Midbrain (tissue), 1 donor: ENCODE results near the gene ADARB2.

ENCODE experiments used
- DNase-seq: peaks from one replicate; lab custom pipeline; 2025; lab: John Stamatoyannopoulos, UW

The ADARB2 gene

DNA sequence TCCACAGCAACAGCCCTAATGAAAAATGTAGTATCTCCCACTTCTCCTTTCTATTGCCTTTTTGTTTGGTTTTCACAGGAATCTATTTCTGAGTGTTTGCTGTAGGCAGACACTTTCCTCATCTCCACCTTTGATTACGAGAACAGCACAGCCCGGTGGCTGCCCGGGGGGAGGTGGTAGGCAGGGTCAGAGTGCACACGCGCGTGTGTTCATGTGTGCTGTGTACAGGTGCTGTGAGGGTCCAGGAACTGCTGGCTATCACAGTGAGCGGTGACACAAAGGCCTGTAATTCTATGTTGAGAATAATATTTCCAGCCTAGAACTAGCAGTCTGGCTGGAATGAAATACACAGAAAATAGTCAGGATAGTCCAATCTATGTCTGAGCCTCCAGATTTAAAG is 212.8 kb downstream of the ADARB2 start:
- DNase-seq: no peak

DNA sequence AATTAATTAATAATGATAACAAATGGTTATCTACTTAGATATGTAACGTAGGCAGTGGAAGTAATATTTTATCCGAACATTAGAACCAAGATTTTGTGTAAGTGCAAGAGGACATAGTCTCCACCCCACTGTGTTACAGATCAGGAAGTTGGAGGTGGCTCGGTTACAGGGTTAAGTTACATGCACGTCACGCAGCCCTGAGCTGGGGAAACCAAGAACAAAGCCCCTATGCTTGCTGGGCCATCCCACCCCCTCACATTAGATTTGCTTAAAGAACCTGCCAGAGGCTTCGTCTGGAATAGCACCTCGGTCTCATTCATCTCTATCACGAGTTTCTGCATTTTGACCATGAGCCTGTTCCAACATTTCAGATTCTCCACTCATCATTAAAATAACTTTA is 214.1 kb downstream of the ADARB2 start:
- no peak for DNase-seq

DNA sequence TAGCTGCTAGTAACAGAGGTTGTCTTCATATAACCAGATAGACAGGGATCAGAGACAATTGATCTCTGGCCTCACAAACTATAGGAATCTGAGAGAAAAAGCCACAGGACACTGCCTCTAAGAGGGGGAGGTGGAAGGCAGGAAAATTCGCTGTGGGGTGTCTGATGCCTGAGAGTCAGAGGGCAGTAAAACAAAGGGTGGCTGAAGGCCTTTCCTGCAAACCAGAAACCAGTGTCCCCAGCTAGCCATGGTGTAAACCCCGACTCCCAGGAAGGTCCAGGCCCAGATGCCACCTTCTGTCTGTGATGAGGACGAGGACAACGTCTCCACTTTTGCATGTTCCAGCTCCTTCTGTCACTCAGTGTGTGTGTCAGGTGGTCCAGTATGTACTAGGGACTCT is 215.1 kb downstream of the ADARB2 start:
- DNase-seq: no peak

DNA sequence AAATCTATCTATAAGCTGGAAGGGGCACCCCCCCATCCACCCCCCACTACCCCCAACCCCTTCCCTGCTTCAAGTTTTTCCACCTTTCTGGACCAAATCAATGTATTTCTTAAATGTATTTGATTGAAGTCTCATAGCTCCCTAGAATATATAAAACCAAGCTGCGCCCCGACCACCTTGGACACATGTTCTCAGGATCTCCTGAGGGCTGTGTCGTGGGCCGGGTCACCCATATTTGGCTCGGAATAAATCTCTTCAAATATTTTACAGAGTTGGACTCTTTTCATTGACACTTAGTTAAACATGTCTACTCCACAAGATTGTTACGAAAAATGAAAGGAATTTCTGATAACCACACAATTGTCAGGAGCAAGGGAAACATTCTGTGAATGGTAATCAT is 215.6 kb downstream of the ADARB2 start:
- DNase-seq: no peak

DNA sequence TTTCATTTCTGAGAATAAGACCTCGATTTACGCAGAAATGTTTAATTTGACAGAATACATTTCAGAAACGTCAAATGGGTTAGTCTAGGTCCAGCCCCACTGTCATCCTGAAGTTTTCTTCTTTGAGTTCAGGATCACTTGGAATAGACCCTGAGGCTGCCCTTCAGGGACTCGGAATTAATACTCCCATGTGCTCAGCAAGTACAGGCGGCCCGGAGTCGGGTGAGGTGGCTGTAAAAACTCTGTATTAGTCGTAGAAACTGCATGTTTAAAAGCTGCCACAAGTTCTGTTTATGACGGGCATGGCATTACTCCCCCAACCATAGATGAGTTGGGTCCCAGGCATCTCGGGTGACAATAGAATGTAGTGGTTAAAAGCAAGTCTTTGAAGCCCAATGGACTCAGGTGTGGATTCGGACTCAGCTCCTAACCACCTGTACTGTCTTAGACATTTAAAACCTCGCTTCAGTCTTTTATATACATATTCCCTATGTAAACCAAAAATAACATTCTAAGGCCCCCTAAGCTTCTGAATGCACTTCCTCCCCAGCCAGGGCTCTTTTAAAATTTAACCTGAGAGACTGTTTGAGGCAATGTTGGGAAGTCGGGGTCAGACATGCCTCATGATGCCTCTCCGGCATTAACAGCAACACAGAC is 216.3 kb downstream of the ADARB2 start:
- DNase-seq: no peak

DNA sequence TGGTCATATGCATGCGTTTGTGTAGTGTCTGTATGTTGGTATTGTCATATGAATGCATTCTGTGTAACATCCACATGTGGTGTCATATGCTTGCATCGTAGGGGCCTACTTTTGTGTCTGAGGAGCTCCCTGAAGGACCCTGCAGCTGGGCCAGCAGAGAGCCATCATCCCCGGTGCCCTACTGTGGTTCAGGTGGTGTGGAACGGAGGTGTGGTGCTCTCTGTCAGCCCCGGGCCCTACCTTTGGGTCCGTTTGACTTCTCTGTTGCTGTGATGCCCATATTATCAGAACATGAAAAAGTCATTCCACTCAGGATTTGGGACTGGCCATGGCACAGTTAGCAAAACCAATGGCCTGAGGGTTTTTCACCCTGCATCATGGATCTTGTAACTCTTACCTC is 217.9 kb downstream of the ADARB2 start:
- DNase-seq: no peak

DNA sequence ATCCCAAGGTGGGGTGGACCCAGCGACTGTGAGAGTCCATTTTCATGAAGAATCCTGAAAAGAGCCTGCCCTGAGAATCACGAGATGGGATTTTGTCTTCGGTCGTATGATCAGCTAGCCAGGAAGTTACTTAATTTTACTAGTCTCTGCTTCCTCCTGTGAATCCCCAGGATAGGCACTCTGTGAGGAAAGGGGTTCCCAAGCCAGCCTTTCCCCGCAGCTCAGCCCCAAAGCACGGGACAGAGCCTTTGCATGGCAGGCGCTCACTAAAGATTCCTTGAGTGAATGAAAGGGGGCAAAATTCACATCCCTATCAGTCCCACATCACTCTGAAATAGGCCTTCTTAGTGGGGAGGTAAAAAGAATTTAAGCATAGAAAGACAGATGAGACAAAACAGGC is 219.6 kb downstream of the ADARB2 start:
- DNase-seq: no peak

DNA sequence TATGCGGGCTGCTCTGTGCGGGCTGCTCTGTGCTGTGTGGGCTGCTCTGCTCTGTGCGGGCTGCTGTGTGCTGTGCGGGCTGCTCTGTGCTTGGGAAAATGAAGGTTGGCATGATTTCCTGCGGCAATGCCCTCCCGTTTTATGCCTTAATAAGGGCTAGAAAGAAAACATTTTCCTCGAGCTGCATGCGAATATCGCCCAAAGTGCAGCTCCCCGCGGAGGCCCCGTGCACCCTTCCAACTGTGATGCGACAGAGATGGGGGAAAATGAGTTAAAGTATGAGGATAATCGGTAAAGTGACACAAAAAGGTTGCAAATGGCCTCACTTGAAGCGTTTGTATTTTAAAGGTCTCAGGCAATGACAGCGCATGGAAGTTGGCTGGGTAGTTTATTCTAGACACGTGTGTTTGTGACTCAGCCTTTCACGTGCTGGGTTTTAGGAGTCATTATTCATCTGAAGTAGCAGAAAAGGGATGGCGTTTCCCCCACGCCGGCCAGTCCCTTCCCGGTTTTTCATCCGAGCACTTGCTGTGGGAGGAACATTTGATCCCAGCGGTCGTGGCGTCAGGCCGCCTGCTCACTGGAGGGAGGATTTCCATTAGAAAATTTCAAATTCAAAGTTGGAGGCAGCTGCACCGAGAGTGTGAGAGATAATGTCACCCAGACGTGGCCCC is 220.7 kb downstream of the ADARB2 start:
- DNase-seq: no peak

DNA sequence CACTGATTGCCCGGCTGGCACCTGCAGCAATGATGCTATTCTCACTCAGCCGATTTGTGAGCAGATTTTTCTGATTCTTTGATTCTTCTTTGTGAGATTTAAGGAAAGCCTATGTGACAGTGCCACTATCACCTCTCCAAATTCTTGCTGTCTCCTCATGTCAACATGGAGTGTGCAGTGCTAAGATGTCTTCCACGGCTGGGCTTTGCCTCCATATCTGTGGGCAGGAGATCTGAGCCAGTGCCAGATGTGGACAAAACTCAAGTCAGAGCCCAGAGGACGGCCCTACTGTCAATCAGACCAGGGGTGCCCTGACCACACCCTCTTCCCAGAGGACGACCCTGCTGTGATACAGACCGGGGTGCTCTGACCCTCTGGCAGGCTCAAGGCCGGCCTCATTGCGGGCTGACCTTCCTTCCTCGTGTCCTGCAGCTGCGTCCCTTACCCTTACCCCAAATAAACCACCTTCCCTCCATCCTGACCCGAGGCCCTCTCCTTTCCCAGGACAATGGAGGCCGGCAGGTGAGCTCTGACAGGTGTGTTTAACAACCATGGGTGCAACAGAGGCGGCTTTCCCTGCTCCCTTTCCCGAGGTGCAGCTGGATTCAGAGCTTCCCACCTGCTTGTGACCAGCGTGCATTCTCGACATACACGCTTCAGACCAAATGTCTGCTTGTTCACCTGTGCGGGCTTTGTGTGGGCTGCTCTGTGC is 221.4 kb downstream of the ADARB2 start:
- DNase-seq: no peak

DNA sequence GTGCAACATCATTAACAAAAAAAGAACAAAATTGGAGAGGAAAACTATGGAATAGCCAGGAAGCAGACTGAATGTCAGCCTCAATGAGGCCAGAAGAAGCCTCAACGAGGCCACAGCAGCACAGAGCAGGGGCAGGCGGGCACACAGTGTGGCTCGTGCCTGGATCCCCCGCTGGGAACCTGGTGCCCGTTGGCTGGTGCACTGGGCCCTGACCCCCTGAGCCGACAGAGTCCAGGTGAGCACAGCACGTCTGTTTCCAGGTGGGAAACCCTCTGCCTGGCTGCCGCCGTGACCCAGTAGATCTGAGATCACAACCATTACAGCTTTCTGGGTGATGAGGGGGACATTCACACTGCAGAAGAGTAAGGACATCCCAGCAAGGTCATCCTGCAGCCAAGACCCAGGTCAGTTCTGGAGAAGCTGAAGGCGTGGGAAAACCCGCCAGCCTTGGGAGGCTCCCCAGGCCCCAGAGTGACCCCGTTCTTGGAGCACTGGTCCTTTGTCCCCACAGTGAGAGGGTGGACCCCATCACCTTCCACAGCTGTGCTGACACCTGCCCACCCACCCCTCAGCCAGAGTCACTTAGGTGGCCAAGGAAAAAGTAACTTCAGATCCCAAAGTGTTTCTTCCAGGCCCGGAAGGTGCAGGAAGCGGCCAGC is 222.1 kb downstream of the ADARB2 start:
- no peak for DNase-seq

DNA sequence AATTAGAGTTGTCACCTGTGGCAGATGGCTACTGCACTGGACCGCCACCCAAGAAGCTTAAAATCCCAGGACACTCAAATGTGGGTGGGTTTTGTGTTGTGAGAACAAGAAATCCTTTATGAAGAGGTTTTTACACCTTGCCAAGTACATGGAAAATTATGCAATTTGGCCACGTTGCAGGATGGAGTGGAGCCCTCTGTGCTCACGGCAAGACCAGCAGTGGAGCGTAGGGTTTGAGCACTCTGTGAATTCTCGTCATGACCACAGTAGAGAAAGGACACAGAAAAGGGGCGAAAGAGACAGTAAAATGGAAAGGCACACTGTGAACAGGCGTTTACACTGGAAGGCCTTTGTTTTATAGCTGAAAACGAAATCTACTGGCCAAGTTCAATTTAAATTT is 222.6 kb downstream of the ADARB2 start:
- DNase-seq: peak; percentile 9

DNA sequence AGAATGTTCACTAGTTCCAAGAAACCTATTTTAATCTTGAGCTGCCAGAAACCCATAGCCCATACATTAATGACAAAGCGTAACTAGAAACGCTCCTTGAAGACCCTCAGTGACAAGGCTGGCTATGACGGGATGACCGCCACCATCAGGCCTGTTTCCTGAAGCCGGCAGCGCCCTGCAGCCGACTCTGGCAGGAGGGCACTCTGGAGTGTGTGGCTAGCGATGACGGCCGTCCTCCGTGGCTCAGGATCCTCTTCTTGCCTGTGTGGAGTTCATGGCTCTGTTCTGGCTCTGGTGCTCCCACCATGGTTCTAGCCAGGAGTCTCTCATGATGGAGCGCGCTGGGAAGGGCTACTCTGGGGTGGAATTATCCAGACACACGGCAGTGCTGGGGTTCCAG is 224.1 kb downstream of the ADARB2 start:
- DNase-seq: no peak

DNA sequence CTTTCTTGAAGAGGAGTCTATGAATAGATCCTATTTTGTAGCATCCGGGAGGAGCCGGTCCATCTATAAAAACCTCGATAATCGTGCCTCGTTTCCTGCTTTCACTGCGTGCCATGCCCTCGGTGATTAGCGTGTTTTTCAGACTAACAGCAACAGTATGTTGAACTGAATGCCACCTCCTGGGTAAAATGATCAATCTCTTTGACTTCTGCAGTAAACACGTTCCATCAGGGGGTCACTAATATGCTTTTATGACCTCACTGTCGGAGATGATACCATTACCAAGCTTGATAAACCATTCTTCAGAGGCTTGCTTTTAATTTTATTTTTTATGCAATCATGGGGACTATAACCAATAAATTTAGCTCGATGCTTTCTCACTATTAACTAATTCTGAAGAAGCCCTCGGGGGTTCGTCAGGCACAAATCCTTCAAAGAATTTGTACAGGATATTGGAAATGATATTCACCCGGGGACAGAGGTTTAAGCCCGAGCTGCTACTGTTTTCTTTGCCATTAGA is 228.3 kb downstream of the ADARB2 start:
- no peak for DNase-seq

DNA sequence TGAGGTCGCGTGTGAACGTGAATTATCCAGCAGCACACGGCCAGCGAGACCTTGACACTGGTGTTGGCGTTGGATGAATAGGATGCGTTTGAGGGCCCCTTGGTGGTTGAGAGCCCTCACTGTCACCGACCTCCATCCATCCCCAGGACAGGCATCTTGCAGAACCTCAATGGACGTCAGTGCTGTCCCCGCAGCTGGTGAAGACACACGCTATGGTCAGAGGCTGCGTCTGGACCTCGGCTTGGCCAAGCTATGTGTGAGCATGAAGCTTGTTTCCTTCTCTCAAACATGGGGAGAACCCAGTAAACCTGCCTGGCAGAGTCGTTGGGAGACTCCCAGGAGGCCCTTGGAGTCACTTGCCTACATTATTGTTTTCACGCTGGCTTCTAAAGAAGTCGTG is 229.2 kb downstream of the ADARB2 start:
- no peak for DNase-seq

DNA sequence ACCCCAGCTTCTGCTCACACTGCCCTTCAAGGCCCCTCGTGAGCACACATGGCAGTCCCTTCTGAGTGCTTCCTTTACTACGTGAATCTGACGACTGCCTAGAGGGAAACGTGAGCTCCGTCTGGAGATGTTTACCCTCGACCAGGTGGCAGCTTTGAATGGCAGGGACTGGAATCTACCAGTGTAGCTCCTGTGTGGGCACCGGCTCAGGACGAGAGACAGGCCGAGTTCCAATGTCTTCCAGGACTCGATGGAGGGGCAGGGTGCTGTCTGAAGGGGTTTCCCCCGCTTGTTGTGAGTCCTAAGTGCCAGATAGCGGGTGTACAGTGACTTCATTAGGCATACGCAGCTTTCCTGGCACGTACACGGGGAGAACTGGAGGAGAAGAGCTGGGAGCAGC is 229.9 kb downstream of the ADARB2 start:
- DNase-seq: no peak

DNA sequence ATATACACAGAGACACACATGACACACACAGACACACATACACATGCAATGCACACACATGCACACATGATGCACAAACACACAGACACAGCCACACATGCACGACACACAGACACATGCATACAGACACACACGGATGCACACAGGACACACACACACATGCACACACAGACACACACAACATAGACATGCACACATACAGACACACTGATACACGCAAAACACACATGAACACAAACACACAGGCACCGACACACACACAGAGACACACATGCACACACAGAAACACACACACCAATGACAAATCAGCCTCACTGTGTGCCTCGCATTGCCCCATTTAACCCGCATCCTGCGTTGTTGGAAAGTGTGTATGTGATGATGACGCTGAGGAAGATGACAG is 232.4 kb downstream of the ADARB2 start:
- DNase-seq: no peak

DNA sequence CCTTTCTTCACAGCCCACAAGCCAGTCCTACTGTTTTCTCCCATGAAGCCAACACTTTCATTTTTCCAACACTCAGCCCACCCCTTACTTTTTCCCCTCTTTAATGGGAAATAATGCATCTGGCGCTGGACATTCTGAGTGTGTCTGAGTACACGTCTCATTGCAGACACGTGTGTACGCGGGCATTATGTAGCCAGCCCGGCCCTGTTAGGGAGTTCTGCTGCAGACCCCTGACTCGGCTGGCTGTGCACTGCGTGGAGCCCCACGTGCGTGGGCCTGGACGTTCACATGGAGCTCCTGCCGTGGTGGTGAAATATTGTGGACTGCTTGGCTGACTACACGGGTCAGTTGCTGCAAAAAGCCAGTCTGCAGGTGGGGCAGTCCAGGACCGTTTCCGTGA is 233.0 kb downstream of the ADARB2 start:
- DNase-seq: no peak

DNA sequence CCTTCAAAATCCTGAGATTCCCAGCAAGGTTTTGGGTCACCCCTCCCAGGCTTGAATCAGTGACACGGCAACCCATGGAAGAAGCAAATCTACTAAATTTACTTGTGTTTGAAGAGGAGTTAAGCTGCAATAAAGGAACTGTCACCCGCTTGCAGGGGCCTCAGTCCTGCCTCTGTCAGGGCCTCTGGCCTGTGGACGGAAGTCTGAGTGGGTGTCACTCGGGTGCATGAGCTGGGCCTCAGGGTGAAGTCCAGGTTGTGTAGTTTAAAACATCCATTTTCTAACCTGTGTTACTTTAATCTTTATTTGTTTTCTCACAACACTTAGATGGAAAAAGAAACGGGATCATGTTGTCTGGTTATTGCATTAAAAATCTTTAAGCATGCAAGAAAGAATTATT is 234.9 kb downstream of the ADARB2 start:
- DNase-seq: no peak

DNA sequence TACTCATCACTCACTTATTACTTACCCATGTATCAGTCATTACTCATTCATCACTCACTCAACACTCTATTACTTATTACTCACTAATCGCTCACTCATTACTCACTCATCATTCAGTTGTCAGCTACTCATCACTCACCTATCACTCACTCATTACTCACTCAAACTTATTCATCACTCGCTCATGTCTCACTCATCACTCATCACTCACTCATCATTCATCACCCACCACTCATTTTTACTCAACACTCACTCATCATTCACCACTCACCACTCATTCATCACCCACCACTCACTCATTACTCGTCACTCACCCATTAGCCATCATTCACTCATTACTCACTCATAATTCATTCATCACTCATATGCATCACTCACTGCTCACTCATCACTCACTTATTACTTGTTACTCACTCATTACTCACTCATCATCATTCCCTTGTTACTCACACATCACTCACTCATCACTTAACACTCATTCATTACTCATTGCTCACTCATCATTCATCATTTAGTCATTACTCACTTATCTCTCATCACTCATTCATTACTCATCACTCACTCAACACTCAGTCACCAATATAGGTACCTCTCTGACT is 237.9 kb downstream of the ADARB2 start:
- DNase-seq: no peak

DNA sequence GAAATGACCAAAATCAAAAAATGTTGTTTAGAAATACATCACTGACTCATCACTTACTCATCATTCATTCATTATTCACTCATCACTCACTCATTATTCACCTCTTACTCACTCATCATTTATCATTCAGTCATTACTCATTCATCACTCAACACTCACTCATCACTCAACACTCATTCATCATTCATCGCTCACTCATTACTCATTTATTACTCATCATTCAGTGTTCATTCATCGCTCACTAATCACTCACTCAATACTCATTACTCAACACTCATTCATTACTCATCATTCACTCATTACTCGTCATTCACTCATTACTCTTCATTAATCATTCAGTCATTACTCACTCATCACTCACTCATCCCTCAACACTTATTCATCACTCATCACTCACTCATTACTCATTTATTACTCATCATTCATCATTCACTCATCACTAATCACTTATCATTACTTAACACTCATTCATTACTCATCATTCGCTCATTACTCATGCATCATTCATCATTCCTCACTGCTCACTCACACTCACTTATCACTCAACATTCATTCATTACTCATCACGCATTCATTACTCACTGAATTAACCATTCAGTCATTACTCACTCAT is 238.5 kb downstream of the ADARB2 start:
- DNase-seq: no peak

DNA sequence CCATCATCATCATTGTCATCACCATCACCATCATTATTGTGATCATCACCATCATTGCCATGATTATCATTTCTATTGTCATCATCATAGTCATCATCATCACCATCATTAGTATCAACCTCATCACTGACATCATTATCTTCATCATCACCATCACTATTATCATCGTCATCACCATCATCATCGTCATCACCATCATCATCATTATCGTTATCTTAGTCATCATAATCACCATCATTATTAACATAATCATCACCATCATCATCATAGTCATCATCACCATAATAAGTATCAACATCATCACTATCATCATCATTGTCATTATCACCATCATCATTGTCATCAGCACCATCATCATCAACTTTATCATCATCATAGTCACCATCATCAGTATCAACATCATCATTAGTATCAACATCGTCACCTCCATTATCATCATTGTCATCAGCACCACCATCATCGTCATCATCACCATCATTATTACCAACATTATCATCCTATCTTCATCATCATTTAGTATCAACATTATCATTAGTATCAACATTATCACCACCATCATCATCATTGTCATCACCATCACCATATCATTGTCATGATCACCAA is 241.3 kb downstream of the ADARB2 start:
- no peak for DNase-seq
